NCI-H345 (cell line): ENCODE results near the gene ZNF740.
A peak's percentile ranks its signal among the peaks of the same experiment; 100 is the strongest.
"Not testable (repeated sequence)": the region's sequence is repeated elsewhere in the genome, so short reads cannot be mapped to it uniquely, and the experiment has no call there.

ENCODE experiments used
- DNase-seq: peaks from one replicate; lab custom pipeline; 2025; lab: John Stamatoyannopoulos, UW

The ZNF740 gene

GRCh38 chr12:53180220-53180930, at the start of gene ZNF740, which contains the start of gene CSAD:
TSS of gene ZNF740 (plus strand) at chr12:53180722. CDS start at chr12:53181984, 1,262 bp downstream.
TSS of gene CSAD (minus strand) at chr12:53180925. CDS start at chr12:53173470, 7,455 bp downstream.
- DNase-seq, result peak; percentile 99

GRCh38 chr12:53131844-53132243, 48.7 kb upstream of the ZNF740 start:
- DNase-seq, result no peak

- no peak for DNase-seq
Measured at GRCh38 chr12:53133722-53134121, 46.8 kb upstream of the ZNF740 start.

- no peak for DNase-seq
Measured at GRCh38 chr12:53143355-53143754, 37.2 kb upstream of the ZNF740 start.

GRCh38 chr12:53145383-53146260, 34.9 kb upstream of the ZNF740 start:
- DNase-seq, result no peak

- DNase-seq, result no peak
Measured at GRCh38 chr12:53147181-53147580, 33.3 kb upstream of the ZNF740 start.

- no peak for DNase-seq
Measured at GRCh38 chr12:53147653-53148052, 32.9 kb upstream of the ZNF740 start.

GRCh38 chr12:53151039-53151438, 29.5 kb upstream of the ZNF740 start:
- no peak for DNase-seq

- DNase-seq, result no peak
Measured at GRCh38 chr12:53152390-53152789, 28.1 kb upstream of the ZNF740 start.

- peak; percentile 66 for DNase-seq
Measured at GRCh38 chr12:53159195-53159839, 21.2 kb upstream of the ZNF740 start.

GRCh38 chr12:53160000-53160399, 20.5 kb upstream of the ZNF740 start:
- DNase-seq, result no peak

GRCh38 chr12:53160673-53161072, 19.8 kb upstream of the ZNF740 start:
- DNase-seq, result no peak

- no peak for DNase-seq
Measured at GRCh38 chr12:53161119-53161911, 19.2 kb upstream of the ZNF740 start.

GRCh38 chr12:53163008-53163407, 17.5 kb upstream of the ZNF740 start:
- not testable (repeated sequence) for DNase-seq

GRCh38 chr12:53166837-53167236, 13.7 kb upstream of the ZNF740 start:
- DNase-seq, result no peak

- DNase-seq, result no peak
Measured at GRCh38 chr12:53169644-53170043, 10.9 kb upstream of the ZNF740 start.

GRCh38 chr12:53170215-53170614, 10.3 kb upstream of the ZNF740 start:
- DNase-seq, result no peak

- no peak for DNase-seq
Measured at GRCh38 chr12:53170876-53171724, 9.4 kb upstream of the ZNF740 start.

GRCh38 chr12:53171725-53172329, 8.7 kb upstream of the ZNF740 start:
- no peak for DNase-seq

- DNase-seq, result no peak
Measured at GRCh38 chr12:53172352-53172751, 8.2 kb upstream of the ZNF740 start.
